Vagina (tissue), 2 donors: ENCODE data around the gene CCDC71L. TPM values are rescaled to one million over a fixed set of nuclear protein-coding genes. Genes with fewer than 3 reads are reported as not detected.
A peak's percentile ranks its signal among the peaks of the same experiment; 100 is the strongest.
"Not testable (repeated sequence)": the region's sequence is repeated elsewhere in the genome, so short reads cannot be mapped to it uniquely, and the experiment has no call there.

Experiments
- DNase-seq, 2 donors: peaks; one replicate each; pipeline ENCODE4 v3.0.0-alpha.2; 2017; ENCODE audit errors: extremely low spot score in 2 of 2
- H3K27ac ChIP-seq: fragments of 200-600 bp; sonication (generic); one replicate; pipeline ENCODE4 v1.5.1; 2019
- H3K27me3 ChIP-seq: fragments of 200-600 bp; sonication (generic); one replicate; pipeline ENCODE4 v1.5.1; 2019
- H3K36me3 ChIP-seq, 2 donors: fragments of 200-600 bp; sonication (generic); one replicate each; pipeline ENCODE4 v1.5.1; 2017 to 2019
- H3K4me1 ChIP-seq: fragments of 200-600 bp; sonication (generic); one replicate; pipeline ENCODE4 v1.5.1; 2019
- H3K4me3 ChIP-seq, 2 donors: fragments of 200-600 bp; sonication (generic); 1 replicate in 1 of 2; 2 replicates in 1 of 2; pipeline ENCODE4 v1.5.1; 2016 to 2019
- H3K9me3 ChIP-seq: fragments of 200-600 bp; sonication (generic); one replicate; pipeline ENCODE4 v1.5.1; 2019
- POLR2A ChIP-seq, 2 donors: fragments of 450-650 bp; IDR thresholded peaks; one replicate each; pipeline ENCODE4 v1.6.1; 2017; ENCODE audit warnings: antibody characterized with exemption in 2 of 2, mild to moderate bottlenecking in 2 of 2, moderate library complexity in 2 of 2
- POLR2AphosphoS5 ChIP-seq, 2 donors: sonication (generic); formaldehyde crosslinking; IDR thresholded peaks; one replicate each; pipeline ENCODE4 v1.9.0; 2017; ENCODE audit warnings: antibody characterized with exemption in 2 of 2, mild to moderate bottlenecking in 2 of 2, low read depth in 1 of 2; ENCODE audit not compliant: insufficient read depth in 1 of 2
- intact Hi-C: fragments of 100-400 bp; cut with DNase I; formaldehyde crosslinking; loops from one replicate; pipeline ENCODE4 v1.15.1; 2023
- total RNA-seq: library from RNA; depleted of rRNA; stranded (reverse); fragments of >200 nt; gene quantifications from one replicate; pipeline ENCODE4 v1.2.3, GENCODE V29; 2016
- TF ChIP-seq, protein P1 (sequence below), 3 experiments: fragments of 450-650 bp in 2 of 3; fragments of 200-600 bp in 1 of 3; sonication (generic) in 1 of 3; IDR thresholded peaks; one replicate each; pipeline ENCODE4 v1.5.1; 2017 to 2019; ENCODE audit warnings: antibody characterized with exemption in 3 of 3, mild to moderate bottlenecking in 2 of 3, moderate library complexity in 2 of 3

Gene CCDC71L
- 52.5 TPM for total RNA-seq

- H3K36me3 ChIP-seq: no peaks in the 10 kb centered on the region
- peaks cover 25% of the 10 kb centered on the region for H3K4me1 ChIP-seq
- DNase-seq: peak in 1 of 2 donors; percentile 98
- TF ChIP-seq, protein P1, sequence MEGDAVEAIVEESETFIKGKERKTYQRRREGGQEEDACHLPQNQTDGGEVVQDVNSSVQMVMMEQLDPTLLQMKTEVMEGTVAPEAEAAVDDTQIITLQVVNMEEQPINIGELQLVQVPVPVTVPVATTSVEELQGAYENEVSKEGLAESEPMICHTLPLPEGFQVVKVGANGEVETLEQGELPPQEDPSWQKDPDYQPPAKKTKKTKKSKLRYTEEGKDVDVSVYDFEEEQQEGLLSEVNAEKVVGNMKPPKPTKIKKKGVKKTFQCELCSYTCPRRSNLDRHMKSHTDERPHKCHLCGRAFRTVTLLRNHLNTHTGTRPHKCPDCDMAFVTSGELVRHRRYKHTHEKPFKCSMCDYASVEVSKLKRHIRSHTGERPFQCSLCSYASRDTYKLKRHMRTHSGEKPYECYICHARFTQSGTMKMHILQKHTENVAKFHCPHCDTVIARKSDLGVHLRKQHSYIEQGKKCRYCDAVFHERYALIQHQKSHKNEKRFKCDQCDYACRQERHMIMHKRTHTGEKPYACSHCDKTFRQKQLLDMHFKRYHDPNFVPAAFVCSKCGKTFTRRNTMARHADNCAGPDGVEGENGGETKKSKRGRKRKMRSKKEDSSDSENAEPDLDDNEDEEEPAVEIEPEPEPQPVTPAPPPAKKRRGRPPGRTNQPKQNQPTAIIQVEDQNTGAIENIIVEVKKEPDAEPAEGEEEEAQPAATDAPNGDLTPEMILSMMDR (IDR thresholded peaks at IDR 0.05): no peak
- peak; percentile 78 to 91 for TF ChIP-seq POLR2AphosphoS5 (IDR thresholded peaks at IDR 0.05; ENCODE audit: insufficient read depth in 1 of 2, low read depth in 1 of 2)
- peak; percentile 72 to 84 for TF ChIP-seq POLR2A (IDR thresholded peaks at IDR 0.05)
- no peaks in the 10 kb centered on the region for H3K9me3 ChIP-seq
- H3K27ac ChIP-seq: peak within 1 kb of the TSS; percentile 98
- intact Hi-C loops: loop anchor here (2.0 to 10.0 kb wide), 2 partner anchors 118 to 486 kb away; no protein-coding TSS in a partner anchor
- H3K4me3 ChIP-seq: peak within 1 kb of the TSS; percentile 75 to 92
- no peaks in the 10 kb centered on the region for H3K27me3 ChIP-seq
Measured at GRCh38 chr7:106660862-106661720, at the start of gene CCDC71L. Gene CCDC71L (minus strand): TSS chr7:106661158. CDS start chr7:106660896, 262 bp downstream.

DNA sequence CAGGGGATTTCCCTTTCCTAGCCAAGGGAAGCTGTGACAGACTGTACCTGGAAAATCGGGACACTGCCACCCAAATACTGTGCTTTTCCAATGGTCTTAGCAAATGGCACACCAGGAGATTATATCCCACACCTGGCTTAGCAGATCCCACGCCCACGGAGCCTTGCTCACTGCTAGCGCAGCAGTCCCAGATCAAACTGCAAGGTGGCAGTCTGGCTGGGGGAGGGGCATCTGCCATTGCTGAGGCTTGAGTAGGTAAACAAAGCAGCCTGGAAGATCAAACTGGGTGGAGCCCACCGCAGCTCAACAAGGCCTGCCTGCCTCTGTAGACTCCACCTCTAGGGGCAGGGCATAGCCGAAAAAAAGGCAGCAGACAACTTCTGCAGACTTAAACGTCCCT is 48.6 kb upstream of the CCDC71L start:
- H3K27ac ChIP-seq, H3K4me3 ChIP-seq, H3K9me3 ChIP-seq, H3K36me3 ChIP-seq, H3K4me1 ChIP-seq, H3K27me3 ChIP-seq, DNase-seq, intact Hi-C loops: not testable (repeated sequence)

DNA sequence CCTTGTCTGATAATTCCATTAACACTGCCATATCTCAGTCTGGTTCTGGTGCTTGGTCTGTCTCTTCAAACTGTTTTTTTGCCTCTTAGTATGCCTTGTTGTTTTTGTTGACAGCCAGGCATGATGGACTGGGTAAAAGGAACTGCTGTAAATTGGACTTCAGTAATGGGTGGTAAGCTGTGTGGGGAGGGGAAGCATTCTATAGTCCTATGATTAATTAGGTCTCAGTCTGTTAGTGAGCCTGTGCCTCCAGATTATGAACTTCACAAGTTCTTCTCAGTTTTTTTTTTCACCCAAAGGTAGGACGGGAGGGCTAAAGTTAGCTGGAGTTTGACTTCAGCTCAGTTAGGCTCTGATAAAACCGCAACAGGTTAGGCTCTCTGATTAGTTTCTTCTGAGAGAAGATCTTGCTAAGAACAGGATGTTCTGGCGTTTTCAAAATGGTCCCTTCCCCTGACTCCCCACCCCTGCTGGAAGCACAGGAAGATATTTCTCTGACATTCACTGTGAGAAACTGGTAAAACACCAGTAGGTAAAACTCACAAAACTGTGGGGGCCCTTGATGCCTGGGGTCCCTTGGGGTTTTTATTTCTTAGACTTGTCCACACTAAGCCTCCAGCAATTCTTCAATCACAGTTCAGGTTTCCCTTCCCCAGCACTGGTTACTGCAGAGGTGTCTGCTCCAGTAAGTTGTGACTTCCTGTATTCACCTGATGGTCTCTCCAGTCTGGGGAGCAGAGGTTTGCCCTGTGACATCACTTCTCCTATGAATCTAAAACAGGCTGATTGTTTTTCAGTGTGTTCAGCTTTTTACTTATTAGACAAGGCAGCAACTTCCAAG is 43.3 kb upstream of the CCDC71L start:
- no peaks in the 10 kb centered on the region for H3K36me3 ChIP-seq
- no peak for DNase-seq
- intact Hi-C loops: no loop called here
- no peak overlapping the region for H3K27ac ChIP-seq
- no peaks in the 10 kb centered on the region for H3K9me3 ChIP-seq
- H3K27me3 ChIP-seq: no peaks in the 10 kb centered on the region
- TF ChIP-seq POLR2AphosphoS5 (IDR thresholded peaks at IDR 0.05; ENCODE audit: insufficient read depth in 1 of 2, low read depth in 1 of 2) (no peak), POLR2A (IDR thresholded peaks at IDR 0.05) (no peak)
- TF ChIP-seq, protein P1 (IDR thresholded peaks at IDR 0.05): no peak
- H3K4me3 ChIP-seq: no peak overlapping the region
- no peaks in the 10 kb centered on the region for H3K4me1 ChIP-seq

GRCh38 chr7:106693677-106694353 is 32.9 kb upstream of the CCDC71L start:
- intact Hi-C loops: no loop called here
- H3K4me3 ChIP-seq: no peak overlapping the region
- no peaks in the 10 kb centered on the region for H3K27me3 ChIP-seq
- no peaks in the 10 kb centered on the region for H3K4me1 ChIP-seq
- TF ChIP-seq POLR2AphosphoS5 (IDR thresholded peaks at IDR 0.05; ENCODE audit: insufficient read depth in 1 of 2, low read depth in 1 of 2): no peak
- no peak for TF ChIP-seq POLR2A (IDR thresholded peaks at IDR 0.05)
- TF ChIP-seq, protein P1 (IDR thresholded peaks at IDR 0.05): no peak
- no peak for DNase-seq
- H3K9me3 ChIP-seq: no peaks in the 10 kb centered on the region
- H3K27ac ChIP-seq: no peak overlapping the region
- H3K36me3 ChIP-seq: no peaks in the 10 kb centered on the region

DNA sequence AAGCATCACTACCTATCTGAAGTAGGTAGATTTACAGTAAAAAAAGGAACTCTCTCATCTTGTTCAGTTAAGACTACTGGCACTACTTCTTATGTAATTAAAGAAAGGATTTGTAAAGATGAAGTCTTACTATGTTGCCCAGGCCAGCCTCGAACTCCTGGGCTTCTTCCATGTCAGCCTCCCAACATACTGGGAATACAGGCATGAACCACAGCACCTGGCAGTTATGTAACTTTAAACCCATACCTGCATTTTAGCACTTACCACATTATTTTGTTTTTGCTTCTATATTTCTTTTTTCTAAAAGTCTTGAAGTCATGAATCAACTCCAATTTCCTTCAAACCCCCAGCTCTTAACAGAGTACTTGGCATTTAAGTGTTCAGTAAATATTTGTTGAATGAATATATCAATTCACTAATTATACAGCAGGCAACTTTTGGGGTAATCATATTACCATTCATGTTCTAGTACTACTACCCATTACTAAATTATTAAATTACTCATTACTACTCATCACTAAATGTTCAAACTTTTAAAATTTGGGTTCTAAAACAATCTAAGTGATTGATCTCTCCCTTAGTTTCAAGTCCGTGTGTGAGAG is 31.6 kb upstream of the CCDC71L start:
- intact Hi-C loops: no loop called here
- no peak for DNase-seq
- TF ChIP-seq POLR2AphosphoS5 (IDR thresholded peaks at IDR 0.05; ENCODE audit: insufficient read depth in 1 of 2, low read depth in 1 of 2) (no peak), POLR2A (IDR thresholded peaks at IDR 0.05) (no peak)
- TF ChIP-seq, protein P1 (IDR thresholded peaks at IDR 0.05): no peak
- no peak overlapping the region for H3K27ac ChIP-seq
- H3K4me3 ChIP-seq: no peak overlapping the region
- no peaks in the 10 kb centered on the region for H3K27me3 ChIP-seq
- no peaks in the 10 kb centered on the region for H3K36me3 ChIP-seq
- H3K9me3 ChIP-seq: no peaks in the 10 kb centered on the region
- no peaks in the 10 kb centered on the region for H3K4me1 ChIP-seq

DNA sequence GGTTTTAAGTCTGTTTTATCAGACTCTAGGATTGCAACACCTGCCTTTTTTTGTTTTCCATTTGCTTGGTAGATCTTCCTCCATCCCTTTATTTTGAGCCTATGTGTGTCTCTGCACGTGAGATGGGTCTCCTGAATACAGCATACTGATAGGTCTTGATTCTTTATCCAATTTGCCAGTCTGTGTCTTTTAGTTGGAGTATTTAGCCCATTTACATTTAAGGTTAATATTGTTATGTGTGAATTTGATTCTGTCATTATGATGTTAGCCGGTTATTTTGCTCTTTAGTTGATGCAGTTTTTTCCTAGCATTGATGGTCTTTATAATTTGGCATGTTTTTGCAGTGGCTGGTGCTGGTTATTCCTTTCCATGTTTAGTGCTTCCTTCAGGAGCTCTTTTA is 27.2 kb upstream of the CCDC71L start:
- intact Hi-C loops, DNase-seq, H3K27ac ChIP-seq, H3K9me3 ChIP-seq, H3K4me1 ChIP-seq, H3K27me3 ChIP-seq, H3K4me3 ChIP-seq, H3K36me3 ChIP-seq: not testable (repeated sequence)
